ENCODE measurements around the gene SDK1.

Gene SDK1

DNA sequence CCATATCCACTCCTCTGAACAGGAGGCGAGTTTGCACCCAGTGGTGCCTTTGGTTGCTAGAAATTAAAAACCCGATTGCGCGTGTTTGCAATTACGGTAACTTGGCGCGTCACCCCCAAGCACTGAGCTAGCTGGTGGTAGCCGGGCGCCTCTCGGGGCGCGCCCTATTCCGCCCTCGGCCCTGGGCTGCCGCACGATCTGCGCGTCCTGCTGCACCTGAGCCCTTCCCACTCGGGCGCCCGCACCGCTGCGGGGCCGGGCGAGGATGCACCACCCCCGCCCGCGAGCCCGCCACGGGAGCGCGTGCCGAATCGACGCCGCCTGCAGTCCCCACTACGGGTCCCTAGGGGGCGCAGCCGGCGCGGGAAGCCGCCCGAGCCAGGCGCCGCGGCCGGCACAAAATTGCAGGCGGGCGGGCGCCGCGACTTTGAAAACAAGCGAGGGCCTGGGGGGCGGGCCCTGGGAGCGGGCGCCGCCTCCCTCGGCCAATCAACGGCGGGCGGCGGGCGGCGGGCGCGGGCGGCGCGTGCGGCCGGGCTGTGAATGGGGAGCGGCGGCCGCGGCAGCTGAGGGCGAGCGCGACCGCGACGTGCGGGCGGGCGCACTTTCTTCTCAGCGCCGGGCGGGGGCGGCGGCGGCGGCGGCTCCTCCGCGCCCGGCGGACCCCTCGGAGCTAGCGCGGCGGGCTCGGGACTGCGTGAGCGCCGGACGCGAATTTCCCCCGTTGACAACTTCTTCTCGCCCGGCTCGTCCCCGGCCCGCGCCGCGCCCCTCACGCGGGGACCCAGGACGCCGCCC is at the start of gene SDK1:
SDK1 (plus strand) TSS at position 602 of the 798 bp plus-strand sequence. CDS start 335 bp downstream, outside the sequence.
- peak; percentile 84 to 89 for DNase-seq (ENCODE audit: low read depth in 1 of 2, low spot score in 1 of 2)

DNA sequence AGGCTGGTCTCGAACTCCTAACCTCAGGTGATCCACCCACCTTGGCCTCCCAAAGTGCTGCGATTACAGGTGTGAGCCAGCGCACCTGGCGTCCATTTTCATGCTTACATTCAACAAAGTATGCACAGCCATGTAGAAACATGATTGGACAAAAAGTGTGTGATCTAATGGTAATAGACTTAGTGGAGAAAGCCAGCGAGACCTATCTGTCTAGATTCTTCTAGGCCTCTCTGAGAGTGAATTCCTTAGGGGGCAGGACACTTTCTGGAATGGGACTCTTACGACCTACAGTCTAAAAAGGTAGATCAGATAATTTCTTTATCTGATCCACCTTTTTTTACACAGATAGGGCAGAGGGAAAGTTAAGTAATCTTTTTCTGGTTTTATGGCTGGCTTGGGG is 46.3 kb upstream of the SDK1 start:
- no peak for DNase-seq (ENCODE audit: low read depth in 1 of 2, low spot score in 1 of 2)

DNA sequence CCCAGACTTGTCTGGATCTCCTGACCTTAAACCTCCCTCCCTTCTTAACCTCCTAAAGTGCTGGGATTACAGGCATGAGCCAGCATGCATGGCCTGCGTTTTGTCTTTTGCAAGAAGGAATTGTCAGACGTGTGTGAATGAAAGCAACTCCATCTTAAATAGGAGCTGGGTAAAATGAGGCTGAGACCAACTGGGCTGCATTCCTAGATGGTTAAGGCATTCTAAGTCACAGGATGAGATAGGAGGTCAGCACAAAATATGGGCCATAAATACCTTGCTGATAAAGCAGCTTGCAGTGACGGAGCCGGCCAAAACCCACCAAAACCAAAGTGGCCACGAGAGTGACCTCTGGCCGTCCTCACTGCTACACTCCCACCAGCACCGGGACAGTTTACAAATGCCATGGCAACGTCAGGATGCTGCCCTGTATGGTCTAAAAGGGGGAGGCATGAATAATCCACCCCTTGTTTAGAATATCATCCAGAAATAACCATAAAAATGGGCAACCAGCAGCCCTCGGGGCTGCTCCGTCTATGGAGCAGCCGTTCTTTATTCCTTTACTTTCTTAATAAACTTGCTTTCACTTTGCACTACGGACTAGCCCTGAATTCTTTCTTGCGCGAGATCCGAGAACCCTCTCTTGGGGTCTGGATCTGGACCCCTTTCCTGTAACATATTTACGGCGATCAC is 41.2 kb upstream of the SDK1 start:
- no peak for DNase-seq (ENCODE audit: low read depth in 1 of 2, low spot score in 1 of 2)

DNA sequence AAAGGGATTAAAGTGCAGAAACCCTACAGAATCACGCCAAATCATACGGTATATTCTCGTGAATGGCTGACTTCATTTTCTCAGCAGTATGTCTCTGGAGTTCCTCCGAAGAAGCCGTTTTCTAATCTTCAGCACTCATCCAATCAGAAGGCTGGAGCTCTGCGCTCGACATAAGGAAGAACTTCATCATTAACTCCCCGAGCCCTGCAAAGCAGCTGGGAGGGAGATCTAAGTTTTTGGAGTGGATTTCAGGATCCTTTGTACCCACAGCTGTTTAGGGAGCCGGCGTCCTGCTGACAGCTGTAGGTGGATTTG is 40.7 kb upstream of the SDK1 start:
- no peak for DNase-seq (ENCODE audit: low read depth in 1 of 2, low spot score in 1 of 2)

- DNase-seq (ENCODE audit: low read depth in 1 of 2, low spot score in 1 of 2): no peak
These were observed 36.2 kb upstream of the SDK1 start for GRCh38 chr7:3264693-3265339.

- DNase-seq (ENCODE audit: low read depth in 1 of 2, low spot score in 1 of 2): no peak
These were observed 35.7 kb upstream of the SDK1 start for GRCh38 chr7:3265388-3265787.

GRCh38 chr7:3266240-3266639 is 34.8 kb upstream of the SDK1 start:
- no peak for DNase-seq (ENCODE audit: low read depth in 1 of 2, low spot score in 1 of 2)

- no peak for DNase-seq (ENCODE audit: low read depth in 1 of 2, low spot score in 1 of 2)
These were observed 32.9 kb upstream of the SDK1 start for GRCh38 chr7:3267966-3268690.

DNA sequence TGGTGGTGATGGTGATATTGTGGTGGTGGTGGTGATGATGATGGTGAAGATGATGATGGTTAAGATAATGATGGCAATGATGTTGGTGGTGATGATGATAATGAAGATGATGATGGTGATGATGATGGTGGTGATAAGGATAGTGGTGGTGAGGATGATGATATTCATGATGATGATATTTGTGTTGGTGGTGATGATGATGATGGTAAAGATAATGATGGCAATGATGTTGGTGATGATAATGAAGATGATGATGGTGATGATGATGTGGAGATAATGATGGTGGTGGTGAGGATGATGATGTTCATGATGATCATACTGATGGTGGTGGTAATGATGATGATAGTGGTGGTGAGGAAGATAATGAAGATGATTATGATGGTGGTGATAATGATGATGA is 30.7 kb upstream of the SDK1 start:
- DNase-seq (ENCODE audit: low read depth in 1 of 2, low spot score in 1 of 2): no peak

- DNase-seq (ENCODE audit: low read depth in 1 of 2, low spot score in 1 of 2): no peak
These were observed 29.8 kb upstream of the SDK1 start for GRCh38 chr7:3271298-3271697.

DNA sequence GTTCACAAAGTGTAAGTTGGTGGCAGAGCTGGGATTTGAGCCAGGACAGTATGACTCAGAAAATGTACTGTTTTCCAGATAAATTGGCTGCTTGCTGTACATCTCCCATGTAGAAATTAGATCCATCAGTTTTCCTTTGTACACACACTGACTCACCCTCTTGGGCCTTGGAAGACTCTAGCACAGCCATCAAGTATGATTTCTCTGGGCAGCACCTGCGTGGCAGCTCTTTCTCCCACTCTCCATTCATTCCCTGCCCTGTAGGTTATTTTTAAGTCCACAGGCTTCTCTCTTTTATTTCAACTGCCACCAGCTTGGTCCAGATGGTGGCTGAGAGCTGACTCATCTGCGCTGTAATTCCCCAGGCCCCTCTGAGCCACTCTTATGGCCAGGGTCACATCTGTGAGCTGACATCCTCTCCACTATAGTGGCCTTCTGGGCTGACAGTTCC is 28.3 kb upstream of the SDK1 start:
- no peak for DNase-seq (ENCODE audit: low read depth in 1 of 2, low spot score in 1 of 2)

GRCh38 chr7:3274131-3274530 is 26.9 kb upstream of the SDK1 start:
- no peak for DNase-seq (ENCODE audit: low read depth in 1 of 2, low spot score in 1 of 2)

DNA sequence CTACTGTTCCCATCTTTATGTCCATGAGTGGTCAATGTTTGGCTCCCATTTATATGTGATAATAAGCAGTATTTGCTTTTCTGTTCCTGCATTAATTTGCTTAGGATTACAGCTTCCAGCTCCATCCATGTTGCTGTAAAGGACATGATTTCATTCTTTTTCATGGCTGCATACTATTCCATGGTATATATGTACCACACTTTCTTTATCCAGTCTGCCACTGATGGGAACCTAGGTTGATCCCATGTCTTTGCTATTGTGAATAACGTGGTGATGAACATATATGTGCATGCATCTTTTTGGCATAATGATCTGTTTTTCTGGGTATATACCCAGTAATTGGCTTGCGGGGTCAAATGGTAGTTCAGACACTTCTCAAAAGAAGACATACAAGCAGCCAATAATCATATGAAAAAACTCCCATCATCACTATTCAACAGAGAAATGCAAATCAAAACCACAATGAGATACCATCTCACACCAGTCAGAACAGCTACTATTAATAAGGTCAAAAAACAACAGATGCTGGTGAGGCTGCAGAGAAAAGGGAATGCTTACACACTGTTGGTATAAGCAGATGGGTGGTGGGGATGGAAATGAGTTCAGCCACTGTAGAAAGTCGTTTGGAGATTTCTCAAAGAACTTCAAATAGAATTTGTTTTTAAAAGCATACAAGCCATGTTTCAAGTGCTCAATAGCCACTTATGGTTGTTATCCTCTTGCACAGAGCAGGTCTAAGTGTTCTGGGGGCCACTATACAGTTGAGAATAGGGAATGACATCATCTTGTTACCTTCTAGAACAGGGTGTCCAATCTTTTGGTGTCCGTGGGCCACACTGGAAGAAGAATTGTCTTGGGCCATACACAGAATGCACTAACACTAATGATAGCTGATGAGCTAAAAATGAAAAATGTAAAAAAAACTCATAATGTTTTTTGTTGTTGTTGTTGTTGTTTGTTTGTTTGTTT is 23.2 kb upstream of the SDK1 start:
- DNase-seq (ENCODE audit: low read depth in 1 of 2, low spot score in 1 of 2): no peak

- no peak for DNase-seq (ENCODE audit: low read depth in 1 of 2, low spot score in 1 of 2)
These were observed 21.8 kb upstream of the SDK1 start for GRCh38 chr7:3279147-3279818.

- DNase-seq (ENCODE audit: low read depth in 1 of 2, low spot score in 1 of 2): no peak
These were observed 20.6 kb upstream of the SDK1 start for GRCh38 chr7:3280445-3280844.

DNA sequence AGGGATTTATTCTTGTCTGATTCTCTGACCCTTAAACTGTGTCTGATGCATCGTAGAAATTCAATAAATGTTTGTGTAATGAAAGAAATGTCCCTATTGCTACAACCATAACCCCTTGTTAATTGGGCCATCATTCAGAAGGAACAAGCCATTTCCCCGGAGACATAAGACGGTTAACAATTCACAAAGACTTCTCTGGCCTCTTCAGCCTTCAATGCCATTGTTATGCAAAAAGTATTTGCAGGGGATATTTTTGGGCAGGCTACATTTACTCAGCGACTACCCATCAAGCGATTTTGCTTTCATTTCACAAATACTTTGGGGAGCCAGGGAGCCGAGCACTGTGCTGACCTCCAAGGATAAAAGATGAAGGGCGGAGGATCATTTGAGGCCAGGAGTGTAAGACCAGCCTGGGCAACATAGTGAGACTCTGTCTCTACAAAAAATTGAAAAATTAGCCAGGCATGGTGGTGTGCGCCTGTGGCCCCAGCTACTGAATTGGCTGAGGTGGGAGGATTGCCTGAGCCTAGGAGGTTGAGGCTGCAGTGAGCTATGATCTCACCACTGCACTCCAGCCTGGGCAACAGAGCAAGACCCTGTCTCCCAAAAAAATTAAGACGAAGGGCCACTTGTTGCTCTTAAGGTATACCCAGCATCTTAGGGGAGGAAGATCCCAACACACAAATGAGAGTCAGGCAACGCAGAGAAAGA is 20.0 kb upstream of the SDK1 start:
- DNase-seq (ENCODE audit: low read depth in 1 of 2, low spot score in 1 of 2): no peak

DNA sequence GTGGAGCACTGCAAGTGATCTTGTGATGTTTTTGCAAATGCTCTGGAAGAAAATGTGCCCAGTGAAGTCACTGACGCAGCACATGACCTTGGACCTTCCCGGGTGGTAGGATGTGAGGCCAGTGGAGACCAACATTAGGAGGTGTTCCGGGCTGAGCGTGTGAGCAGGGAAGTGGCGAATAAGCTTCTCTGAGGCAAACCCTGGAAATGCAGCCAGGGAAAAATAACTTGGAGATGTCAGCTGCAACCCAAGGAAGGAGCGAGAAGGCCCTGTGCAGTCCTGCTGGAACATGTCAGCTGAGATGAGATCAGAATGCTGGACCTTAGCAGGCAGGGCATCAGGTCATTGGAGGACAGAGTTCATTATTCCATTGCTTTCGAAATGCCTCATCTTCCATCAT is 18.6 kb upstream of the SDK1 start:
- DNase-seq (ENCODE audit: low read depth in 1 of 2, low spot score in 1 of 2): no peak

DNA sequence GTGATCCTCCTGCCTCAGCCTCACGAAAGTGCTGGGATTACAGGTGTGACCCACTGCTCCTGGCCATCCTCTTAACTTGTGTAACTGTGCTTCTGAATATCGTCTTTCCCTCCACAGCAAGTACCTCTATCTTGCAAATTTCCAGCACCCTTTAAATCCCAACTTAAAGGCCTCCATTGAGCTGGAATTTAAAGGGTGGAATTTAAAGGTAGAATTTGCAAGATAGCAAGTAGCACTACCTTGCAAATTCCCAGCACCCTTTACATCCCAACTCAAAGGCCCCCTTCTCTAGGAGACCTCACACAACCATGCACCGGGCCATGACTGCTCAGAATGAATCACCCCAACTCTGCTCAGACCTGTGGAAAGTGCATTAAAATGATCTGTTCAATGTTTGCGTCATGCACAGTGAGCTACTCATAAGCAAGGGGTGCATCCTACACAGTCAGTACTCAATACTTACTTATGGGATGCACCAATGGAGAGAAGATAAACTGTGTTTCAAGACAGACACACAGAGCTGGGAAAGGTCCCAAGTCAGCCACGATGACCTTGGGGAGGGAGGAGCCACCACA is 17.8 kb upstream of the SDK1 start:
- no peak for DNase-seq (ENCODE audit: low read depth in 1 of 2, low spot score in 1 of 2)

GRCh38 chr7:3285652-3286051 is 15.4 kb upstream of the SDK1 start:
- DNase-seq (ENCODE audit: low read depth in 1 of 2, low spot score in 1 of 2): no peak

All from activated CD4-positive, alpha-beta T cell treated with anti-CD3 and anti-CD28 coated beads, Interleukin-2, amount 50 U/mL, for 24 hours (primary cell).